ENCODE measurements around the gene FAM210A.

The FAM210A gene

GRCh38 chr18:13621886-13622619 lies 104.3 kb downstream of the FAM210A start:
- DNase-seq (ENCODE audit: low read depth in 2 of 2): no peak

GRCh38 chr18:13621446-13621849 lies 104.9 kb downstream of the FAM210A start:
- DNase-seq (ENCODE audit: low read depth in 2 of 2): no peak

DNA sequence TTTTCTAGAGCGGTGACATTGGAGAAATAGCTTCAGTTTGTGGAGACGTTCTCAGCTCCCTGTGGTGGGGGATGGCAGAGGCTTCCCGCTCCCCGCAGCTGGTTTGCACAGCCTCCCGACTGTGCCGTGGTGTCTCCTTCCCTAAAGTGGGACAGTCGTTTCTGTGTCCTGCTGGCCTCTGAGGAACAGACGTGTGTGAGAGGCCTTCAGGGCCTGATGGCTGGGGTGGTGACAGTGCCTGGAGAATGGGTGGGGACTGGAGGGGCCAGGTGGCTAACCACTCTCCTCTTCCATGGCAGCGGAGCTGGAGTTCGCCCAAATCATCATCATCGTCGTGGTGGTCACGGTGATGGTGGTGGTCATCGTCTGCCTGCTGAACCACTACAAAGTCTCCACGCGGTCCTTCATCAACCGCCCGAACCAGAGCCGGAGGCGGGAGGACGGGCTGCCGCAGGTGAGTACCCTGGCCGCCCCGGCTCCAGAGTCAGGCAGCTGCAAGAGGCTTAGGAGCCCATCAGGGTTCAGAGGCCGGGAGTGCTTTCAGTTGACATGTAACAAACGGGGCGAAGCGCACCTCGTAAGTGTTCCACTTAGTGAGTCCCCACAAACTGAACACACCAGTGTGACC lies 105.4 kb downstream of the FAM210A start:
- no peak for DNase-seq (ENCODE audit: low read depth in 2 of 2)

DNA sequence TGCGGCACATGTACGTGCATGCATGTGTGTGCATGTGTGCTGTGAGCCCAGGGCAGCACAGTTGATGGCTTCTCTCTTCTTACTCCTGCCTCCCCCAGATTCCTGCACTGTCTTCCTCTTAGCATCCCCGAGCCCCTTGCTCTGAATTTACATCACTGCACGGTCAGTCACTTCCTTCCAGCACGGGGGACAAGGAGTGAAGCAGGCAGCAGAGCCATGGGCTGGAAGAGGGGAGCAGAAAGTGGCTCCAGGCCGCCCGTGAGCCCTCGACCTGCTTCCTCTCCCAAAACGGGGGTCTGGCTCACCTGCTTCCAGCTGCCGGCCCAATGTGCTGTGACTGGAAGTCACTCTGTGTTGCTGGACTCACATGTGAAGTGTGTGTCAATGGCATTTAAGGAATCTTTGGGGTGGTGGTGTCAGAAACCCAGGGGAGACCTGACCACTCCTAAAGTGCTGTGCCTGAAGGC lies 106.1 kb downstream of the FAM210A start:
- DNase-seq (ENCODE audit: low read depth in 2 of 2): no peak

DNA sequence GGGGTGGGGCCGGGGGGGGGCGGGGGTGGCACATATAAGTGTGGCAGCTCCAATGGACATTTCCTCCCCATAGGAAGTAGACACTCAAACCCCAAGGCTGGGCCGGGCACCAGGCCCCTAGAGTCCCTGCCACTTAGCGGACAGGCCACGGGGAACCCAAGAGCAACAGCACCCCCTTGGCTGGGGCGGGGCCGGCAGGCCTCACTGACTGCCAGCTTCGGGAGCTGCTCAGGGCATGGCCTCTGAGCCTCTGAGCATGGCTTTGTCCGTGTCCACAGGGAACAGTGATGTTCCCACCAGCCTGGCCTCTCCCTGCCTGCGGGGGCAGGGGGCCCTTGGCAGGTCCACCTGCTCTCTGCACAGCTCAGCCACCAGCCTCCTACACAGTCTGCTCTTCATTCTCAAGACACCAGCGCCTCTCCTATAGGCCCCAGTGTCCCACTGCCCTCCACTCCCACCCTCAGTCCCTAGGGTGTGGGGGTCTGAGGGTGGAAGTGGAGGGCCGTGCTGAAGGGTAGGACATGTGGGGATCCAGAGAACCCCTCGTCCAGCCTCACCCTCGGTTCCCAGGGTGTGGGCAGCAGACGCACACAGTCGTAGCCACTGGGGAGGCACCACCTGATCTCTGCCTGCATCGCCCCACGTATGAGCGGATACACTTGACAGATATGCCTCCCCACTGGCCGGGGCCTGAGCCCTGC lies 106.7 kb downstream of the FAM210A start:
- DNase-seq (ENCODE audit: low read depth in 2 of 2): no peak

- no peak for DNase-seq (ENCODE audit: low read depth in 2 of 2)
These were observed 107.5 kb downstream of the FAM210A start for GRCh38 chr18:13618760-13619438.

- no peak for DNase-seq (ENCODE audit: low read depth in 2 of 2)
These were observed 108.4 kb downstream of the FAM210A start for GRCh38 chr18:13617826-13618515.

DNA sequence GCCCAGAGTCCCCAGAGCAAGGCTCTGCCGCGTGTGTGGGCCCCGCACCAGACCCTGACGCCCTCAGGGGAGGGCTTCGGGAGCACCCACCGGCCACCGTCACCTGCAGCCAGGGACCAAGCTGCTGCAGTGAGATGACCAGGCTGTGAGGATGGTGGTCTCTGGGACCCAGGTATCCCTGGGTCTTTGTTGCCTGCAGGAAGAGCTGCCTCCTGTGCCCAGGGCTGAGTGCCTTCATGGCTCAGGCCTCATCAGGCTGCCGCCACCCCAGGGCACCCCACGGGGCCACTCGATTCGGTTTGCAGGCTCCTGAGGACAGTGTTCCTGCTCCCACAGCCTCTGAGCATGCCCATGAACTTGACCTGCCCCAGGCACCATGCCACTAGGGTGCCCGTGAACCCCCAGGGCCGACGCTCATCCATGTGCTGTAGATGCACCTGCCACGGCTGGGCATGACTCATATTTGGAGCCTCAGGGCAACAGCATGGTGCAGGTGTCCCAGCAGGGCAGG lies 109.8 kb downstream of the FAM210A start:
- no peak for DNase-seq (ENCODE audit: low read depth in 2 of 2)

DNA sequence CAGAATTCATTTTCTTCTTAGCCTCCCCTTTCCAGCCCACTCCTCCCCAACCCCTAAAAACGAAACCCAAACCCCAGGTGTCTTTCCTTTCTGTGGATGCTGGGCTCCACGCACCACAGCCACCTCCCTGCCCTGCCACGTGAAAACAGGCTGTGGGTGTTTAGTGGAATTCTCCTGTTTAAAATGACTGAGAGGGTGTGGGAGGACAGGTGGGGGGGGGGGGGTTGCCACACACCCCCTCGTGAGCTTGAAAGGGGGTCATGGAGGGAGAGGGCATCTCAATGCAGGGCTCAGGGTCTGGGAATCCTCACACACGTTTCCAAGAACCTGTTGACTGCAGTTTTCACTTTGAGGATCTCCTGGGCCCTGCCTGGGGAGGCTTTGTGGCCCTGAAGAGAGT lies 110.3 kb downstream of the FAM210A start:
- no peak for DNase-seq (ENCODE audit: low read depth in 2 of 2)

- no peak for DNase-seq (ENCODE audit: low read depth in 2 of 2)
These were observed 110.9 kb downstream of the FAM210A start for GRCh38 chr18:13615432-13615861.

GRCh38 chr18:13614641-13615288 lies 111.6 kb downstream of the FAM210A start:
- peak in 1 of 2 donors; percentile 23 for DNase-seq (ENCODE audit: low read depth in 2 of 2)

DNA sequence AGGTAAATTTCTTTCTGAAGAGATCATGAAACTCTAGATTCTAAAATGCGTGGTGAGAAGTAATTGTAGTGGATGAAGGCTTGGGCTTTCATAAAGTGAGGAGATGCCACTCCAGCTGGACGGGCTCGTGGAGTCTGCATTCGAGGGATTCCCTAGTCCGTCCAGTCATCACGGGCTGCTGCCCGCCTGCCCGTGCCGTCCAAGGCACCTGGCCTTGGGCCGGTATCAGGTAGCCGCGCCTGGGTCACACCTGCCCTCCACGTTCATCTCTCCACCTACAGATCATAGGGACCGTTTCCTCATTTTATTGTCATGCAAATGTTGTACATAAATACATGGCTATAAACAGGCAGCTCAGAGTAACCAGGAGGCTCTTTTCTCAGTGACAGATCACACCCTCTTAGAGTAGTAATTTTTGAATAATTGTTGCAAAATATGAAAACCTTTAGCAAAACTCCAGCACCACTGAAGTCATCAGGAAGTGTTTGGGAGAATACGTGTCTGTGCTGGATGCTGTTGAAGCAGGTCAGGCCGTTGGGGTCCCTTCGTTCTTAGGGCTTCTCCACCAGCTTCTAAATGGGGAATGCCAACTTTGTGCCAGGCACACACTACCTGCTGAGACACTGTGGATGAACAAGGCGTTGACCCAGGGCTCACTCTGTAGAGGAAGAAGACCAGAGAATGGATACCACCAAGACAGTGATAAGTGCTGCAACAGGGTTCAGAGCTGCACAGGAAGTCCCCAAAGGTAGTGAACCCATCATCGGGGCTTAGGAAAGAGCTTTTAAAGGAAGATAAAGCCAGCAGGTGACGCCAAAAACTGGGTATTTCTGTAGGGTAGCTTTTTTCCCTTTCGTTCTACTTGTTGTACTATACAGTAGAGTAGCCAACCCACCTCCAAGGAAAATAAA lies 112.5 kb downstream of the FAM210A start:
- no peak for DNase-seq (ENCODE audit: low read depth in 2 of 2)

Data from stimulated activated CD8-positive, alpha-beta memory T cell treated with anti-CD3 and anti-CD28 coated beads, Interleukin-2, amount 100 ng/mL, for 48 hours (primary cell).